ENCODE data around the gene LRIG1. TPM values are rescaled to one million over a fixed set of nuclear protein-coding genes. Genes with fewer than 3 reads are reported as not detected.

LRIG1 gene
- total and polyA plus RNA-seq, 9 of the 15 experiments (the other 6 are each of a cell fraction or from before 2014, with no cell fraction given): 0.05 to 0.38 (median 0.13) TPM; not detected in 3

GRCh38 chr3:66393333-66394005 is 107.4 kb downstream of the LRIG1 start:
- H4K20me1 ChIP-seq (replicated peaks; ENCODE audit: control insufficient read depth, insufficient read depth, low read length): no peaks in the 10 kb centered on the region
- H3K4me2 ChIP-seq (ENCODE audit: insufficient read depth, low read length): no peak overlapping the region
- ChIA-PET POLR2A (no interaction called here), CTCF (ENCODE audit: low intra/inter-chr PET ratio) (no interaction called here)
- H3K4me1 ChIP-seq (replicated peaks in 1 of 2; ENCODE audit: control insufficient read depth in 2 of 2, insufficient read depth in 2 of 2, low read length in 2 of 2): peaks cover 0 to 10% of the 10 kb centered on the region in 2 experiments; a peak in 3 of 5 replicates
- no peak overlapping the region for H3K4me3 ChIP-seq
- no peak for ATAC-seq
- peaks cover 0 to 4% of the 10 kb centered on the region in 2 experiments; a peak in 1 of 5 replicates for H3K27me3 ChIP-seq (ENCODE audit: control insufficient read depth in 2 of 2, insufficient read depth in 2 of 2, low read length in 2 of 2)
- FAIRE-seq: no peak
- DNase-seq (ENCODE audit: extremely low read depth in 1 of 4, low spot score in 3 of 4): no peak
- BruUV-seq (replicated peaks): no TSS peak
- no peak overlapping the region for H3K27ac ChIP-seq (ENCODE audit: extremely low read depth, low read depth, low read length)
- in situ Hi-C loops (cut with MboI): no loop called here
- no peaks in the 10 kb centered on the region for H3K79me2 ChIP-seq (ENCODE audit: control insufficient read depth, insufficient read depth, low read length)
- no peak overlapping the region for H3K9ac ChIP-seq (ENCODE audit: insufficient read depth in 1 of 2, low read depth in 2 of 2, low read length in 2 of 2)
- H3K9me3 ChIP-seq (replicated peaks; ENCODE audit: control insufficient read depth, insufficient read depth, low read depth, low read length): no peaks in the 10 kb centered on the region
- intact Hi-C loops (cut with micrococcal nuclease): no loop called here
- no peaks in the 10 kb centered on the region for H3K9me1 ChIP-seq (ENCODE audit: control insufficient read depth, insufficient read depth, low read length)
- no peaks in the 10 kb centered on the region for H3K36me3 ChIP-seq (ENCODE audit: control insufficient read depth, insufficient read depth, low read length)
- 40% methylated on average over 11 of the region's 13 CpGs for WGBS (ENCODE audit: insufficient coverage, low coverage, missing lambda C conversion rate)
- H2AFZ ChIP-seq (ENCODE audit: low read depth, low read length): no peak overlapping the region
- TF ChIP-seq MBD2 (IDR thresholded peaks at IDR 0.05; ENCODE audit: borderline replicate concordance, low read depth) (no peak), MITF (IDR thresholded peaks at IDR 0.05) (no peak), ZNF274 (IDR thresholded peaks at IDR 0.05; ENCODE audit: borderline replicate concordance, low read depth, low read length) (no peak), GMEB1 (CRISPR knock-in tag; IDR thresholded peaks at IDR 0.05) (no peak), ZNF592 (IDR thresholded peaks at IDR 0.05) (no peak), PPARD (CRISPR knock-in tag; IDR thresholded peaks at IDR 0.05) (no peak), ZBTB17 (CRISPR knock-in tag; IDR thresholded peaks at IDR 0.05) (no peak), NR2C2 (CRISPR knock-in tag; IDR thresholded peaks at IDR 0.05) (no peak), NR2C2 (tag; IDR thresholded peaks at IDR 0.05) (no peak), ZBTB11 (CRISPR knock-in tag; IDR thresholded peaks at IDR 0.05) (no peak)
